GM12878 (cell line): ENCODE measurements around the gene PRRC2B. TPM values are rescaled to one million over a fixed set of nuclear protein-coding genes. Genes with fewer than 3 reads are reported as not detected.

Experiments used
- BACH1 ChIP-seq: fragments of 450-650 bp; IDR thresholded peaks from 2 replicates; pipeline ENCODE4 v1.6.1; 2017; ENCODE audit warnings: mild to moderate bottlenecking, borderline replicate concordance
- GATAD2B ChIP-seq: fragments of 450-650 bp; conservative IDR thresholded peaks from 2 replicates; pipeline ENCODE4 v1.6.1; 2017; ENCODE audit warnings: low read depth, mild to moderate bottlenecking, moderate library complexity
- JUND ChIP-seq: IDR thresholded peaks from 2 replicates; pipeline ENCODE4 v1.6.1; 2012; ENCODE audit warnings: low read depth, mild to moderate bottlenecking, low read length, improper control_type of control experiment, moderate library complexity
- NBN ChIP-seq: fragments of 450-650 bp; IDR thresholded peaks from 2 replicates; pipeline ENCODE4 v1.6.1; 2016
- NFYA ChIP-seq: IDR thresholded peaks from 2 replicates; pipeline ENCODE4 v1.6.1; 2011; ENCODE audit warnings: low read depth, mild to moderate bottlenecking, low read length, improper control_type of control experiment, borderline replicate concordance
- NR2F1 ChIP-seq: fragments of 450-650 bp; conservative IDR thresholded peaks from 2 replicates; pipeline ENCODE4 v1.6.1; 2017; ENCODE audit warnings: mild to moderate bottlenecking
- POLR2A ChIP-seq: IDR thresholded peaks from 2 replicates; pipeline ENCODE4 v1.6.1; 2011; ENCODE audit warnings: low read depth, mild to moderate bottlenecking, low read length
- SMARCA5 ChIP-seq: fragments of 450-650 bp; IDR thresholded peaks from 2 replicates; pipeline ENCODE4 v1.6.1; 2017; ENCODE audit warnings: mild to moderate bottlenecking
- WRNIP1 ChIP-seq: IDR thresholded peaks from 2 replicates; pipeline ENCODE4 v1.6.1; 2011; ENCODE audit warnings: low read depth, low read length, improper control_type of control experiment, borderline replicate concordance
- ZNF384 ChIP-seq: IDR thresholded peaks from 2 replicates; pipeline ENCODE4 v1.6.1; 2012; ENCODE audit warnings: low read depth, mild to moderate bottlenecking, low read length, improper control_type of control experiment, borderline replicate concordance
- polyA plus RNA-seq, 11 experiments: library from polyadenylated mRNA; depleted of rRNA in 4 of 11; unstranded in 6 of 11; stranded (reverse) in 5 of 11; fragments of >200 nt; fragmentation: Nextera tagmentation in 4 of 11; fragmentation: Illumina TruSeq in 1 of 11; extraction: Ambion mirVana in 4 of 11; extraction: Trizol in 1 of 11; gene quantifications; 1 replicate in 1 of 11; 2 replicates in 10 of 11; pipeline versions ENCODE4 v1.2.1 to v1.2.3, GENCODE V29; 2011 to 2016; ENCODE audit warnings: inconsistent platforms in 2 of 11, missing spikeins in 2 of 11, low read depth in 1 of 11
- total RNA-seq, 4 experiments: library from RNA; depleted of rRNA in 3 of 4; stranded (reverse); fragments of >200 nt in 3 of 4; fragmentation: Illumina TruSeq in 1 of 4; extraction: Trizol in 1 of 4; gene quantifications; 2 replicates each; pipeline versions ENCODE4 v1.2.1 to v1.2.3, GENCODE V29; 2013 to 2021
- TF ChIP-seq, protein P1 (sequence below): IDR thresholded peaks from 2 replicates; pipeline ENCODE4 v1.6.1; 2011; ENCODE audit warnings: low read depth, mild to moderate bottlenecking, low read length, moderate library complexity, borderline replicate concordance; ENCODE audit errors: extremely low read depth
- TF ChIP-seq, protein P2 (sequence below): fragments of 450-650 bp; IDR thresholded peaks from 2 replicates; pipeline ENCODE4 v1.6.1; 2016; ENCODE audit warnings: mild to moderate bottlenecking

The PRRC2B gene
- total and polyA plus RNA-seq, 10 of the 15 experiments (the other 5 are each of a cell fraction or from before 2014, with no cell fraction given), result 0.84 to 155 (median 28.7) TPM

DNA sequence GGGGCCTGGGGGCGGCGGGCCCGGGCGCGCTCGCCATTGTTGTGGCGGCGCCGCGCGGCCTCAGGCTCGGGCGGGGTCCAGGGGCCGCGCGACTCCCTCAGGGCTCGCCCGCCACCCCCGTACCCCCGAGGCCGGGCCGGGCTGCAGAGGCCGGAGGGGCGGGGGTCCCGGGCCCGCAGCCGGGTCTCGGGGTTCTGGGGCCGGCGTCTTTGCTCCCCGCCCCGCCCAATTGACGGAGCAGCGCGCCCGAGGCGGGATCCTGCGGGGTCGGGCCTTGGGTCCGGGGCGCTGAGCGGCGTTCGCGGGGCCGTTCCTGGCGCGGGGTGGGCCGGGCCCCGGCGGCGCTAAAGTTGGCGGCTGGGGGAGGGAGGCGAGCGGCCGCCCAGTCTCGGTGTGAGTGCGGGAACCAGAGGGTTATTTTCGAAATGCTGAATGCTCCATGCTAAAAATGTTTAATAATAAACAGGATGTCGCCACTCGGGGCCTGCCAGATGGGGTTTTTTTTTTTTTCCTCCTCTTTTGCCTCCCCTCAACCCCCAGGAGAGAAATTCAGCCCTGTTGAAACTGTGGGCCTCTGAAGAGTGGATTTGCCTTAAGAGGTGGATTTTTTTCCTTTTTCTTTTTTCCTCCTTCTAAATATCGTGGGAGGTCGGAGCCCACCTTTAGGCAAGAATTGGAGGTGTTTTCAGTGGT is 724 bp downstream of the PRRC2B start (continued):
- TF ChIP-seq BACH1 (peak; percentile 51; the same call in 1 of the 2 replicates), NR2F1 (peak; percentile 41; the same call in 1 of the 2 replicates), JUND (no peak), NFYA (no peak), NBN (peak; percentile 52; the same call in 1 of the 2 replicates), GATAD2B (peak; percentile 58; the same call in 1 of the 2 replicates), ZNF384 (0 out of 2 replicates have a peak, but pooled peaks have one; percentile 16), WRNIP1 (no peak), SMARCA5 (0 out of 2 replicates have a peak, but pooled peaks have one; percentile 37), POLR2A (peak; percentile 56)
- TF ChIP-seq, protein P1, sequence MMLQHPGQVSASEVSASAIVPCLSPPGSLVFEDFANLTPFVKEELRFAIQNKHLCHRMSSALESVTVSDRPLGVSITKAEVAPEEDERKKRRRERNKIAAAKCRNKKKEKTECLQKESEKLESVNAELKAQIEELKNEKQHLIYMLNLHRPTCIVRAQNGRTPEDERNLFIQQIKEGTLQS, result no peak
- TF ChIP-seq, protein P2, sequence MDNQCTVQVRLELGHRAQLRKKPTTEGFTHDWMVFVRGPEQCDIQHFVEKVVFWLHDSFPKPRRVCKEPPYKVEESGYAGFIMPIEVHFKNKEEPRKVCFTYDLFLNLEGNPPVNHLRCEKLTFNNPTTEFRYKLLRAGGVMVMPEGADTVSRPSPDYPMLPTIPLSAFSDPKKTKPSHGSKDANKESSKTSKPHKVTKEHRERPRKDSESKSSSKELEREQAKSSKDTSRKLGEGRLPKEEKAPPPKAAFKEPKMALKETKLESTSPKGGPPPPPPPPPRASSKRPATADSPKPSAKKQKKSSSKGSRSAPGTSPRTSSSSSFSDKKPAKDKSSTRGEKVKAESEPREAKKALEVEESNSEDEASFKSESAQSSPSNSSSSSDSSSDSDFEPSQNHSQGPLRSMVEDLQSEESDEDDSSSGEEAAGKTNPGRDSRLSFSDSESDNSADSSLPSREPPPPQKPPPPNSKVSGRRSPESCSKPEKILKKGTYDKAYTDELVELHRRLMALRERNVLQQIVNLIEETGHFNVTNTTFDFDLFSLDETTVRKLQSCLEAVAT, result peak; percentile 58; the same call in 1 of the 2 replicates
- TF ChIP-seq, all 136 proteins: peak for 18
